HG03045 (cell line): Measurements from ENCODE around the gene NKAPD1.
"Not testable (repeated sequence)": the region's sequence is repeated elsewhere in the genome, so short reads cannot be mapped to it uniquely, and the experiment has no call there.

Experiments used
- ATAC-seq: cut with Tn5 transposase; IDR thresholded peaks from one replicate; pipeline ENCODE4 v1.9.1; 2021; ENCODE audit warnings: mild to moderate bottlenecking, moderate library complexity; ENCODE audit not compliant: unreplicated experiment

NKAPD1 gene, protein sequence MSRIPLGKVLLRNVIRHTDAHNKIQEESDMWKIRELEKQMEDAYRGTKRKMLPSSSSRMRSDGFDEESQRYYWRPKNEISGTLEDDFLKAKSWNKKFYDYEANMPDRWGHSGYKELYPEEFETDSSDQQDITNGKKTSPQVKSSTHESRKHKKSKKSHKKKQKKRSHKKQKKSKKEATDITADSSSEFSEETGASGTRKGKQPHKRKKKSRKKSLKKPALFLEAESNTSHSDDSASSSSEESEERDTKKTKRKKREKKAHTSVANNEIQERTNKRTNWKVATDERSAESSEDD

DNA sequence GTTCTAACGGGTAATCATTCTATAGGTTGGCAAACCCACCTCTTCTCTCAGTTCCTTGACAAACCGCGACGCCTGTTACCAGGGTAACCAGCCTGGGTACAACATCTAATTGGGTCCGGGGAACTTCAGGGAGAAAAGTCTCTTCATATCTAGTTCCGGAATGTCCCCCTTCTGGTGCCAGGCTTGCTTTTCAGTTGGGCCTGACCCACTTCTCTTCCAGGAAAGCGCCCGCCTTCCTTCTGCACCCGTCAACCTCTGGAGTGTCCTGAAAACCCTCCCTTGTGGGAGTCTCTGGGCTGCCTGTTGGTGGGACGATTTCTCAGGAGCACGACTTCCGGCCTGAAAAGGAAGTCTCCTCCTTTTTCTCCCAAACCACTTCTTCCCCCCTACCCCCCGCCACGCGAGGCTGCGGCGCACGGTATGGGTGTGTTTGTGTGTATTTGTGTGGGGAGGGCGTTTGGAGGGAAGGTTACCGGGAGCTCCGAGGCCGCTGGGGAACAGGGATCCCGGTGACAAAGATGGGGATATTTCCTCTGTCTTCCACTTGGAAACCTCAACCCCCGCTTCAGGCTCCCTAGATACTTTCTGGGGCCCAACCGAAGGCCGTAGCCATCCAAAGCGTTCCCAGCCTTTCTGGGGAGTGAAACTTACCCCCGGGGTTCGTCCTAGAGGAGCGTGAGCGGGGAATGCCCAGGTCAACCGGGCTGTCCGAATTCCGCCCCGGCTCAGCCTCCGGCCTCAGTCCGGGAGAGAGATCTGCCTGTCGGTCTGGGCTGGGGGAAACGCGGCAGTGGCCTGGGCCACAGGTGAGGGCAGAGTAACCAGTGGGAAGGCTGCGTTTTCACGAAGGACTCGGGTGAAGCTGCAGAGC lies at the start of gene NKAPD1, which contains the start of gene PIH1D2:
TSS of gene NKAPD1 (plus strand) at position 359 of the 871 bp plus-strand sequence. CDS start 1,276 bp downstream, outside the sequence.
TSS of gene PIH1D2 (minus strand) at position 77 of the 871 bp plus-strand sequence. CDS start 843 bp downstream, outside the sequence.
- peak; percentile 88 for ATAC-seq

DNA sequence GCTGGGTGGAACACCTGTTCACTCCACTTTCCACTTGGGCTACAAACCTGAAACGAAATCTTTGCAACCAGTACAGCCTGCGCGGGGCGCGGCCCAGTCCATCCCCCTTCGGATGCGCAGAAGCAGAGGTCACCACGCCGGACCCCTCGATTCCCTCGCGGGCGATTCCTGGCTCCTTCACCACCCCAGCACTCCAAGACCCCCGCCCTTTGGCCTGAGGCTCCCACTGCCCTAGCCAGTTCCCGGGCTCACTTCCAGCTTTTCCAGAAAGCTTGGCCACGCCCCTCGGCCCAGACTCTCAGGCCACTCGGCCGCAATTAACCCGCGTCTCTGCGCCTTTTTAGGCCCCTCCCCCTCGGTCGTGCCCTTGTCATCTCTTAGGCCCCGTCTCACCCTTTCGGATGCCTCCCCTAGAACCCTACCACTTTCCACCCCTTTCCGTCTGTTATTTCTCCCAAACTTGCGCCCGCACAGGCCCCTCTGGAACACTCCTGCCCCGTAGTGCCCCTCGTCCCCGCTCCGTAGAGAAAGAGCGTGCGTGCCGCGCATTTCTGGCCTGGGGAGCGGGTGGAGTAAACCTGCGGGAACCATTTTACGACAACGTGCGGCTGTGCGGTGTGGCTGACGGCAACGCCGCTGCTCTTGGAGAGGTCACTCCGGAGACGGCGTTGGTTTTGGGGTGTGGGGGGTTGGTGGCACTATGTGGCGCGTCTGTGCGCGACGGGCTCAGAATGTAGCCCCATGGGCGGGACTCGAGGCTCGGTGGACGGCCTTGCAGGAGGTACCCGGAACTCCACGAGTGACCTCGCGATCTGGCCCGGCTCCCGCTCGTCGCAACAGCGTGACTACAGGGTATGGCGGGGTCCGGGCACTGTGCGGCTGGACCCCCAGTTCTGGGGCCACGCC lies 49.1 kb upstream of the NKAPD1 start, which contains the start of gene DLAT:
TSS of gene DLAT (plus strand) at position 636 of the 906 bp plus-strand sequence. CDS start at position 701, 65 bp downstream.
- peak; percentile 86 for ATAC-seq

DNA sequence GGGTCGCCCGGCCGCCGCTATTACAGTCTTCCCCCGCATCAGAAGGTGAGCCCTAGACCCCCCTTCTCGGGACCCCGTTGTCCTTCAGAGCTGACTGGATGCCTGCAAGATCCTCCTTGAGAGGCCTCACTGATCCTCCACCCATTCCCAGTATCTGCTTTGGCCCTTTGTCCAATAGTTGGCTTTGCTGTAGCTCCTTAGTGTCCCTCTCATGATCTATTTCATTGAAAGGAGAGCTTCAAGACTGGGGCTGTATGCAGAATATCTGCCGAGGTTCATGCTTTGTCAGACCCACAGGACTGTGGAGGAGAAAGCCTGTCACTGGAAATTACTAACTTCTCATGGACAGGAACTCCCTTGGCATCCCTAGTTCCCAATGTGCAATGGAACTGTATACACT lies 48.4 kb upstream of the NKAPD1 start:
- peak; percentile 5 for ATAC-seq

DNA sequence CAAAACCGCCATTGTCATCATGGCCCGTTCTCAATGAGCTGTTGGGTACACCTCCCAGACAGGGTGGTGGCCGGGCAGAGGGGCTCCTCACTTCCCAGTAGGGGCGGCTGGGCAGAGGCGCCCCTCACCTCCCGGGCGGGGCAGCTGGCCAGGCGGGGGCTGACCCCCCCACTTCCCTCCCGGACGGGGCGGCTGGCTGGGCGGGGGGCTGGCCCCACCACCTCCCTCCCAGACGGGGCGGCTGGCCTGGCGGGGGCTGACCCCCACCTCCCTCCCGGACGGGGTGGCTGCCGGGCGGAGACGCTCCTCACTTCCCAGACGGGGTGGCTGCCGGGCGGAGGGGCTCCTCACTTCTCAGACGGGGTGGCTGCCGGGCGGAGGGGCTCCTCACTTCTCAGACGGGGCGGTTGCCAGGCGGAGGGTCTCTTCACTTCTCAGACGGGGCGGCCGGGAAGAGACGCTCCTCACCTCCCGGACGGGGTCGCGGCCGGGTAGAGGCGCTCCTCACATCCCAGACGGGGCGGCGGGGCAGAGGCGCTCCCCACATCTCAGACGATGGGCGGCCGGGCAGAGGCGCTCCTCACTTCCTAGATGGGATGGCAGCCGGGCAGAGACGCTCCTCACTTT lies 47.2 kb upstream of the NKAPD1 start:
- ATAC-seq: not testable (repeated sequence)

DNA sequence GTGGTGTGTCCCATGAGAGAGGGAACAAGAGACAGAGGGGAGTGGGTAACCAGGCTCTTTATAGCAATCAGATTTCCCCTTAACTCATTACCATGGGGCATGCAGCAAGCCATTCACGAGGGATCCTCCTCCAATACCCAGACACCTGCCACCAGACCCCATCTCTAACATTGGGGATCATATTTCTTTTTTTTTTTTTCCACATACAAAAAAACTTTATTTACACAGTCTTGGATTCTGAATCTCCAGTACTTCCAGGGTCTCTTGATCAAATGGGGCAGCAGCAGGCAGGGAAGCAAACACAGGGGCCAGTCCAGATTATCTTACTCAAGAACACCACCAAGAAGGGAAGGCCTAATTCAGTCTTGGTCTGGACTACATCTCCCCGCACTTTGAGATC lies 44.6 kb upstream of the NKAPD1 start:
- ATAC-seq: no peak

DNA sequence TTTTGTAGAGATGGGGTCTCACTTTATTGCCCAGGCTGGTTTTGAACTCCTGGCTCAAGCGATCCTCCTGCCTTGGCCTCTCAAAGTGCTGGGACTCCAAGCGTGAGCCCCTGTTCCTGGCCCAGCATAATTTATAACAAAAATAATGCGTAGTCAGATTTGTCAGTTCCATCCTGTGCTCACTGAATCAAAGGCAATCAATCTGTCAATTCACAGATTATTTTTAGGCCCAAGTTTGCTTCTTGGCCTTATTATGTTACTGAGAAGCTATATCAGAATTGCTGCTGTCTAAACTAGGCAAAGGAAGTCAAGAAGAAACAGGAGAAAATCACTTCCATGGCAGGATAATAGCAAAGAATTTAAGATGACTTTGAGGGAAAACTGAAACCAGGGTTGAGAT lies 40.2 kb upstream of the NKAPD1 start:
- ATAC-seq: no peak

DNA sequence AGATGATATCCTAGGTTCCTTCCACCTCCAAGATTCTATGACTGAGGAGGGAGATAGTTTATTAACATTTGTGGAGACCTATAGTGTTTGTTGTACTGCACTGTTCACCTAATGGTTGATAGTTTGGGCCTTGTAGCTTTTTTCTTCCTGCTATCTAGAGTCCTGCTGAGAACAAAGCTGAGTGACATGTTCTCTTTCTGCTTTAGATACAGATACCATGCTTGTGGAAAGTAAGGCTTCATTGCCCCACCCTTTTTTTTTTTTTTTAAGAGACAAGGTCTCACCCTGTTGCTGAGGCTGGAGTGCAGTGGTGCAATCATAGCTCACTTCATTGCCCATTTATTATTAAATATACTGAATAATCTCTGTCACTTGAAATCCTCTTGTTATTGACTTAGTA lies 36.6 kb upstream of the NKAPD1 start:
- no peak for ATAC-seq

DNA sequence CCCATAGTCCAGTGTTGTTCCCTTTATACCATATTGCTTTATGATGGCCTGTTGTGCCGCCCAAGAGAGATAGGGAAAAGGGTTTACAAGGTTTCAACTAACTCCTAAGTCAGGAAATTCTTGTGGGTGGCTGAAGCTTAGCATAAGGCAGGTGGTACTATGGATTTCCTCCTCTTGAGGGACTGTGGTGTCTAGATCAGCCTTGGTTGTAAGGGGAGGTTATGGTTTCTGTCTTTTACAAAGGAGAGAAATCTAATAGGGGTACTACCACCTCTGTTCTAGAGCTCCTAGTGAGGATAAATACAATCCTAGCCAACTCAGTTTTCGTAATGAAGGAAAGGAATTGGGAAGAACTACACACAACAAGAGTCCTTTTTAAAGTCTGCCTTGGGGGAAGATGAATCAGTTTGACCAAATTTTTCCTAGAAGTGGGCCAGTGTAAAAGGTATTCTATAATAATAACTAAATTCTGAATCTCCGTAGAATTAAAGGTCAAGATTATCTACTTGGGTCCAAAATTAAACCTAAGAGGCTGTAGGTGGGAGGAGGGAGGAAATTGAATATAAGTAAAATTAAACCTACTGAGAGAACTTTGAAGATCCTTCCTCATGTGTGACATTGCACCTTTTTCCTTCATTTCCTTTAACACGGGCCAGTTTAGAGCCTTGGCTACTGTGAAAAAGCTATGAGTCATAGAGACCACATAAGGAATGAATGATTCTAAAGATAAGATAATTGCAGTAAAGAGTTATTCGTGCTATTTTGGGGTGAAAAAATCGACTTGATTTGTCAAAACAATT lies 31.7 kb upstream of the NKAPD1 start:
- ATAC-seq: no peak

DNA sequence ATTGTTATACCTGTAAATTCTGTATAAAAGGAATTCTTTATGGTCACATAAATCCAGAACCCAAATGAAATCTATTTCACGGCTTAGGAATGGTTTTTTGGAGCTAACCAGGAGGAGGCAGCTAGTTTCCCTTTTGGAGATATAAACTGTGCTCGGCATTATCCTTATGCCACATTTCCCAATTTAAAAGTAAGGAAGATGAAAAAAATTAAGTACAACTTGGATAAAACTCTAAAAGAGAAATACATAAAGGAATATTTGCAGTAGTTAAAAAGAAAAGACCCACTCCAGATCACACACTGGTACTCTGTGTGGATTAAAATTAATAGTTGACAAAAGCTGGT lies 31.2 kb upstream of the NKAPD1 start:
- no peak for ATAC-seq

DNA sequence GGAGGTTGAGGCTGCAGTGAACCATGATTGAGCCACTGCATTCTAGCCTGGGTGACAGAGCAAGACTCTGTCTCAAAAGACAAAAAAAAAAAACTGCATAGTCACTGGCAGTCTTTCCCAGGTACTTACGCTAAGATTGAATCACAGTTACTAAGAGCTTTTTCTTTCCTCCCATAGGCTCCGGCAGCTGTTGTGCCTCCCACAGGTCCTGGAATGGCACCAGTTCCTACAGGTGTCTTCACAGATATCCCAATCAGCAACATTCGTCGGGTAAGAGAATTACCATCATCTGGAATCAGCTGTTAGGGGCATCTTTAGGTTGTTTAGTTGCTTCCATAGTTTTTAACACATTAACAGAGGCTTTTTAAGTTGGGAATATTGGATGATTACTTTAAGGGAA lies 29.1 kb upstream of the NKAPD1 start:
- no peak for ATAC-seq

DNA sequence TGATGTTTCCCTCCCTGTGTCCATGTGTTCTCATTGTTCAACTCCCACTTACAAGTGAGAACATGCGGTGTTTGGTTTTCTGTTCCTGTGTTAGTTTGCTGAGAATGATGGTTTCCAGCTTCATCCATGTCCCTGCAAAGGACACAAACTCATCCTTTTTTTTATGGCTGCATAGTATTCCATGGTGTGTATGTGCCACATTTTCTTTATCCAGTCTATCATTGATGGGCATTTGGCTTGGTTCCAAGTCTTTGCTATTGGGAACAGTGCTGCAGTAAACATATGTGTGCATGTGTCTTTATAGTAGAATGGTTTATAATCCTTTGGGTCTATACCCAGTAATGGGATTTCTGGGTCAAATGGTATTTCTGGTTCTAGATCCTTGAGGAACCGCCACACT lies 27.5 kb upstream of the NKAPD1 start:
- ATAC-seq: not testable (repeated sequence)

DNA sequence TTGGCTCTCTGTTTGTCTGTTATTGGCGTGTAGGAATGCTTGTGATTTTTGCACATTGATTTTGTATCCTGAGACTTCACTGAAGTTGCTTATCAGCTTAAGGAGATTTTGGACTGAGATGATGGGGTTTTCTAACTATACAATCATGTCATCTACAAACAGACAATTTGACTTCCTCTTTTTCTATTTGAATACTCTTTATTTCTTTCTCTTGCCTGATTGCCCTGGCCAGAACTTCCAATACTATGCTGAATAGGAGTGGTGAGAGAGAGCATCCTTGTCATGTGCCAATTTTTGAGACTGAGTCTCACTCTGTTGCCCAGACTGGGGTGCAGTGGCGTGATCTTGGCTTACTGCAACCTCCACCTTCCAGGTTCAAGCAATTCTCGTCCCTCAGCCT lies 25.8 kb upstream of the NKAPD1 start:
- ATAC-seq: not testable (repeated sequence)

DNA sequence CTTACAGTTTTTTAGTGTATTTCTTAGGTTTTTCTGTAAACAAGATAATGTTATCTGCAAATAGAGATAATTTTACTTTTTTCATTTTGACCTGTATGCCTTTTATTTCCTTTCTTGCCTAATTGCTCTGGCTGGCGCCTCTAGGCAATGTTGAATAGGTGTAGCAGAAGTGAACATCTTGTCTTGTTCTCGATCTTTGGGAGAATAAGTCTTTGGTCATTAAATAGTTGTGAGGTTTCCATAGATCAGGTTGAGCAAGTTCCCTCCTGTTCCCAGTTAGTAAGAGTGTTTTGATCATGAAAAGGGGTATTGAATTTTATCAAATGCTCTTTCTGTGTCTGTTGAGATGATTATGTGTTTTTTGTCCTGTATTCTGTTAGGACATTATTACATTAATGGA lies 24.3 kb upstream of the NKAPD1 start:
- no peak for ATAC-seq

DNA sequence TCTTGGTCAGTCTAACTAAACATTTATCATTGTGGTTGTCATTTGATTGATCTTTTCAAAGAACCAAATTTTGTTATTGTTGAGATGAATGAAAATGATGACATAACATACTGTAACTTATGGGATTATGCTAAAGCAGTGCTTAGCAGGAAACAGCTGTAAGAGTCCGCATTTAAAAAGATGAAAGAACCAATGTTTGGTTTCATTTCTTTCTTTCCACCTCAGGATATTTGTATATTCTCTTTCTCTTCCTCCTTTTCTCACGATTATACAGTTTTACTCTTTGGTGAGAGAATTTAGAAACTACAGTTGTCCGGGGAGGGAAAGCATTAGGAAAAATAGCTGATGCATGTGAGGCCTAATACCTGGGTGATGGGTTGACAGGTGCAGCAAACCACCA lies 23.4 kb upstream of the NKAPD1 start:
- peak; percentile 82 for ATAC-seq

DNA sequence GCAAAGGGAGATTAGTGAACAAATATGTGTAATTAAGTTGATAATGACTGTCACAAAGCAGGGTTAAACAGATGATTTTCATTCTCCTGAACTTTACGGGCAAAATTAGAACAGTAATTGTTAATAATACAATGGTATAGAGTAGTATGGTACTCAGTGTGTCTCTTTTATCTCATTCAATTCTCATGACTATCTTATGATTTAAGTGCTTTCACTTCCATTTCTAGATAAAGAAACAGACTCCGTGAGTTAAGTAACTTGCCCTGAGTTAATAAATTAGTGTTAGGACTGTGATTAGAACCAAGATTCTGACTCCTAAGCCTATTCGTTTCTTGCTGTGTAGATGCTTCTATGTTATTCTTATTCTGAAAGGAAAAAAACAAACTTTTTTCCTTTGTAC lies 22.3 kb upstream of the NKAPD1 start:
- no peak for ATAC-seq

DNA sequence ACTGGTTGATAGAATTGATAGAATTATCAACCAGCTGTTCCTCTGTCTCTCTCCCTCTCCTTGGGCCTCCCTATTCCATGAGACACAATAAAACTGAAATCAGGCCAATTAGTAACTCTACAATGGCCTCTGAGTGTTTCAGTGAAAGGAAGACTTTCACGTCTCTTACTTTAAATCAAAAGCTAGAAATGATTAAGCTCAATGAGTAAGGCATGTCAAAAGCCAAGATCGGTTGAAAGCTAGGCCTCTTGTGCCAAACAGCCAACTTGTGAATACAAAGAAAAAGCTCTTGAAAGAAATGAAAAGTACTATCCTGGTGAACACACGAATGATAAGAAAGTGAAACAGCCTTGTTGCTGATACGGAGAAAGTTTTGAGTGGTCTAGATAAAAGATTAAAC lies 16.9 kb upstream of the NKAPD1 start:
- ATAC-seq: no peak

DNA sequence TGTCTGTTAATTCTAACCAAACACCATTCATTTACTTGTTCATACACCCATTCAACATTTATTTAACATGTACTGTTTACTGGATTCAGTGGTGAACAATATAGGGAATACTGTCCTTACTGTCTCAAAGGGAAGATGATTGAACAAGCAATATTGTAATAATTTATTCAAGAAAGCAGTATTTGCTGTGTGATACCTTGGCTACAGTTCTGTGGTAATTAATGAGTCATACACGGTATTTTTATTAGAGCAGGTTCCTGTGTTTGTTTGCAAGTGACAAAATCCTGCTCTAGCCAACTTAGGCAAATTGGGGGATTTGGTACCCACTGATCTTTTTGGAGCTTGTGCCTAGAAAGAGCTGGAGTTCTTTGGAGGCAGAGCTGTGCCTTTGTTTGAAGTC lies 16.0 kb upstream of the NKAPD1 start:
- ATAC-seq: no peak

DNA sequence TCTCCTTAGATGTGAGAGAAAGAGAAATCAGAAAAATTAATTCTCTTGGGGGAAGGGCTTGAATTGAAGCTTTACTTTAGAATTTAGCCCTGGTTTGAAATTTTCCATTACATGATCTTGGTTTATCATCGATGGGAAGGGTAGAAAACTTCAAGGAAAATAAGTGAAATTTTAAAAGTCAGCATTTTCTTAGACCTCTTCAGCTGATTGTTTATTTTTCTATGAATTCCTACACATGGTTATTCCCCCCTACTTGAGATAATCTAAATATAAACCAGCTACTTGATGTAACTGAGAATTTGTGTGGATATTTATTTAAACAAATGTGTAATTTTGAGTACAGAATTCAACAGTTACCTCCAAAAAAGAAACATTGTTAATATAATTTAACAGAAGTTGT lies 11.2 kb upstream of the NKAPD1 start:
- ATAC-seq: no peak

DNA sequence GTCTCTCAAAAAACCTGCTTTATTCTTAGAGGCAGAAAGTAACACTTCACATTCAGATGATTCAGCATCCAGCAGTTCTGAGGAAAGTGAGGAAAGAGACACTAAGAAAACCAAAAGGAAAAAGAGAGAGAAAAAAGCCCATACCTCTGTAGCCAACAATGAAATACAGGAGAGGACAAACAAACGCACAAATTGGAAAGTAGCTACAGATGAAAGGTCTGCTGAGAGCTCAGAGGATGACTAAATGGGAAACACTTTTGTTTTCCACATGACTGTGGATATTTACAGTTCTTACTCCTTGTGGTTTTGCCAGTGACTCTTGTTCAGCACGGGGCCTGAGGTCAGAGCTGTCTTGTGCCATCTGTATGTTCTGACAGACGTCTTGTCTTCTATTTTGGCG lies 8.6 kb downstream of the NKAPD1 start:
- no peak for ATAC-seq
